Measurements from ENCODE around the gene ATP1A2.

The ATP1A2 gene

GRCh38 chr1:160076295-160076694, 39.3 kb upstream of the ATP1A2 start:
- TF ChIP-seq POLR2AphosphoS5 (IDR thresholded peaks at IDR 0.05; ENCODE audit: low read depth, low read length): no peak
- no peak for TF ChIP-seq REST (IDR thresholded peaks at IDR 0.05; ENCODE audit: insufficient read depth in 1 of 2, low read depth in 2 of 2, low read length in 2 of 2)
- TF ChIP-seq TAF1 (IDR thresholded peaks at IDR 0.05; ENCODE audit: borderline replicate concordance, insufficient read depth, low read length): no peak
- no peak for TF ChIP-seq SIN3A (IDR thresholded peaks at IDR 0.05; ENCODE audit: borderline replicate concordance, insufficient read depth, low read length)

GRCh38 chr1:160077486-160077885, 38.1 kb upstream of the ATP1A2 start:
- no peak for TF ChIP-seq TAF1 (IDR thresholded peaks at IDR 0.05; ENCODE audit: borderline replicate concordance, insufficient read depth, low read length)

DNA sequence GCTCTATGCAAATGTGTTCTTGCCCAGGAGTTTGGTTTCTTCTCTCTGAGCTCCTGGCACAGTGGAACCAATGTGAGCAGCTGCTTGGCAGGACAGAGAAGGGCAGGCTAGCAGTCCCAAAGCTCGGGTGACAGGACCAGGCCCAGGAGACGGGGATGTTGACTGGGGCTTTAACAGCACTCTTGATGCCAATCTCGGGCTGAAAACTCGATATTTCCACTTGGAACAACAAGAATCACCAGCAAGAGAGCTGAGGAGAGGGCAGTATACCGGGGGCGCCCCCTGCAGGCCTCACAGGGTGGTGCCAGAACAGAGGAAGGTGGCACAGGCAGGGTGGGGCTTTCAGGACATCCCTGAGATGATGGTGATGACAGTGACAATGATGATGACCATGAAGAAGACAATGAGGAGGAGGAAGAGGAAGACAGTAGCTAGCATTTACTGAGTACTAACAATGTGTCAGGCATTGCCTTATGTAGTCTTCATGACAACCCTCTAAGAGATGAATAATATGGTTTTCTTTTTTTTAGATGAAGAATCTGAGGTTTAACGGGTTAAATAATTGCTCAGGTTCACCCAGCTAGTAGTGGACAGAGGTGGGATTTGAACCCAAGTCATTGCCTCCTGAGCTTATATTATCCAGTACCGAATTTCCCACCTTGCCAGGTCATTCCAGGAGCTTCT, 36.9 kb upstream of the ATP1A2 start:
- TF ChIP-seq POLR2AphosphoS5 (IDR thresholded peaks at IDR 0.05; ENCODE audit: low read depth, low read length): no peak
- TF ChIP-seq TAF1 (IDR thresholded peaks at IDR 0.05; ENCODE audit: borderline replicate concordance, insufficient read depth, low read length): no peak
- no peak for TF ChIP-seq REST (IDR thresholded peaks at IDR 0.05; ENCODE audit: insufficient read depth in 1 of 2, low read depth in 2 of 2, low read length in 2 of 2)
- no peak for TF ChIP-seq SIN3A (IDR thresholded peaks at IDR 0.05; ENCODE audit: borderline replicate concordance, insufficient read depth, low read length)

DNA sequence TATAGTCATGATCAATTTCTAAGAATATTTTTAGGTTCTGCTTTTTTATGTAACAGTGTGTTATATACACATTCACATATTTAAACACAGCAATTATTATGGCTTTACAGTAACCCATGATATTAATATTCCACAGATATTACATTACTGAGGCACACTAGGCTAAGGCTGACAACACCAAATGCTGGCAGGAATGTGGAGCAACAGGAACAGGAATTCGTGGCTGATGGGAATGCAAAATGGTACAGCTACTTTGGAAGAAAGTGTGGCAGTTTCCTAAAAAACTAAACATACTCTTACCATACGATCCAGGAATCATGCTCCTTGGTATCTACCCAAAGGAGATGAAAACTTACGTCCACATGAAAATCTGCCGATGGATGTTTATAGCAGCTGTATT, 36.1 kb upstream of the ATP1A2 start:
- TF ChIP-seq POLR2AphosphoS5 (IDR thresholded peaks at IDR 0.05; ENCODE audit: low read depth, low read length): no peak
- TF ChIP-seq SIN3A (IDR thresholded peaks at IDR 0.05; ENCODE audit: borderline replicate concordance, insufficient read depth, low read length): no peak
- TF ChIP-seq TAF1 (IDR thresholded peaks at IDR 0.05; ENCODE audit: borderline replicate concordance, insufficient read depth, low read length): no peak
- no peak for TF ChIP-seq REST (IDR thresholded peaks at IDR 0.05; ENCODE audit: insufficient read depth in 1 of 2, low read depth in 2 of 2, low read length in 2 of 2)
- no peak for TF ChIP-seq FOXP2 (optimal IDR thresholded peaks at IDR 0.05; ENCODE audit: borderline replicate concordance, extremely low read depth, extremely low read length, insufficient read depth)

GRCh38 chr1:160080381-160081100, 35.0 kb upstream of the ATP1A2 start:
- TF ChIP-seq POLR2AphosphoS5 (IDR thresholded peaks at IDR 0.05; ENCODE audit: low read depth, low read length) (no peak), TAF1 (IDR thresholded peaks at IDR 0.05; ENCODE audit: borderline replicate concordance, insufficient read depth, low read length) (no peak), SIN3A (IDR thresholded peaks at IDR 0.05; ENCODE audit: borderline replicate concordance, insufficient read depth, low read length) (no peak), FOXP2 (optimal IDR thresholded peaks at IDR 0.05; ENCODE audit: borderline replicate concordance, extremely low read depth, extremely low read length, insufficient read depth) (no peak), REST (IDR thresholded peaks at IDR 0.05; ENCODE audit: insufficient read depth in 1 of 2, low read depth in 2 of 2, low read length in 2 of 2) (no peak)
